ENCODE data around the gene SORCS2.

GRCh38 chr4:7460566-7460965 is 268.2 kb downstream of the SORCS2 start:
- TF ChIP-seq POLR2AphosphoS5 (IDR thresholded peaks at IDR 0.05; ENCODE audit: low read depth, low read length) = no peak
- no peak for TF ChIP-seq TAF1 (IDR thresholded peaks at IDR 0.05; ENCODE audit: borderline replicate concordance, insufficient read depth, low read length)

Data from PFSK-1 (cell line).